HG02938 (cell line): ENCODE data around the gene AP1M1.
"Not testable (repeated sequence)": the region's sequence is repeated elsewhere in the genome, so short reads cannot be mapped to it uniquely, and the experiment has no call there.

Experiments
- ATAC-seq: cut with Tn5 transposase; IDR thresholded peaks from one replicate; pipeline ENCODE4 v1.9.1; 2021; ENCODE audit warnings: mild to moderate bottlenecking, moderate library complexity; ENCODE audit not compliant: unreplicated experiment

The AP1M1 gene

DNA sequence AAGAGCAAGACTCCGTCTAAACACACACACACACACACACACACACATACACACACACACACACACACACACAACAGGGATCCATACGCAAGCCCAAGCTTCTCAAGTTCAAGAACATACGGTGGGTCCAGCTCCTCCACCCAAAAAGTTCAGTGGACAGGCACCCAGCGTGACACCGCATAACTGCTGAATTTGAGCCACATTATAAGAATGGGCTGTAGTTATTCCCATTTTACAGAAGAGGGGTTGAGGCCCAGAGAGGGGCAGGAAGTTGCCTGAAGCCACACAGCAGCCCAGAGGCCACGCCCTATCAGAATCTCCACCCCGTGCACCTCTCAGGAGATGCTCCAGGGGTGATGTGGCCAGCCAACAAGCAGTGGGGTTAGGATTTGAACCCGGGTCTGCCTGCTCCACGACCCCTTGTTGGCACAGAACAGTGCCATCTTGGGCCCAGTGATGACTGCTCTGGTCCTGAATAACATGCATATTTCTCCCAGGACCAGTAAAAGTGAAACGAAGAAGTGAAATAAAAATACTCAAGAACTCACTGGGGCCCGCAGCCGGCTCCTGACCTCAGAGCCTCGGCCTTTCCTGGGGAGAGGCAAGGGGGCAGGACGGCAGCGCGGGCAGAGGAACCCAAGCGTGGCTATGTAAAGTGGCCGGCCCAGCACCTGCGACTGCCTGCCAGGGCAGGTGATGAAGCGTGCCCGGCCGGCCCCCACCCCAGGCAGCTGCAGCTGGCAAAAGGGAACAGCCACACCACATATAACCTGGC, 61.9 kb downstream of the AP1M1 start:
- ATAC-seq = no peak

DNA sequence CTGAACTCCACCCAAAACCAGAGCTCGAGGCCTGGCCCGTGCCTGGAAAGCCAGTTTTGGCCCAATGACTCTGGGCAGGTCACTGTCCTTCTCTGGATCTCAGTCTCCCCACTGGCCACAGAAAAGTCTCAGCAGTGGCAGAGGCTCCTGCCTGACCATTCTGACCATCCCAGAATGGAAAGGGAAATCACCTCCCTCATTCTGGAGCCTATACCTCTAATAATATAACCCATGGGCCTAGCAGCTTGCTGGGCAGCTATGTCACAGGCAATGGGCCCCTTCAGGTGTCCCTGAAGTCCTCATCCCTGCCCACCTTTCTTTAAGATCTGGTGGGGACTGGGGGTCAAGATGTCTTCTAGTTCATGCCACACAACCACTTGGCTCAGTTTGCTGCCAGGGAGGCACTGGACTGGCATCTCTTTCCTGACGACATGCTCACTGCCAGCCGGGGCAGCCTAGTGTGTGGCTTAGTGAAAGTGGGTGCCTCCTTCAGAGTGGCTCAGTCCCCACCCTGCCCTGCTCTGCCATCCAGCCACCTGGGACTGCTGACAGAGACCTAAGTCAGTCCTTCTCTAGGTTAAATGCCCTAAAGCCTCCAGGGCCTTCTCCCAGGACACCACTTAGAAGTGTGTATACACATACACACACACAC, 62.6 kb downstream of the AP1M1 start:
- no peak for ATAC-seq

DNA sequence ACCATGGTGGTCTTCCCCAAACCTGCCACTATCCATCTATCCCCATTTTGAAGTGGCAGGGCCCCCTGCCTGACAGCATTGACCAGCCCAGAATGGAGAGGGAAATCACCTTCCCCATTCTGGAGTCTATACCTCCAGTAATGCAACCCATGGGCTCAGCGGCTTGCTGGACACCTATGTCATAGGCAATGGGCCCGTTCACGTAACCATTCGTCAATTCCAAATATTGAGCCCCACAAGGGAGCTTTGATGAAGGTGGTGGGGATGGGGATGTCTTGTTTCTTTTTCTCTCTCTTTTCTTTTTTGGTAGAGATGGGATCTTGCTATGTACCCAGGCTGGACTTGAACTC, 63.1 kb downstream of the AP1M1 start:
- no peak for ATAC-seq

DNA sequence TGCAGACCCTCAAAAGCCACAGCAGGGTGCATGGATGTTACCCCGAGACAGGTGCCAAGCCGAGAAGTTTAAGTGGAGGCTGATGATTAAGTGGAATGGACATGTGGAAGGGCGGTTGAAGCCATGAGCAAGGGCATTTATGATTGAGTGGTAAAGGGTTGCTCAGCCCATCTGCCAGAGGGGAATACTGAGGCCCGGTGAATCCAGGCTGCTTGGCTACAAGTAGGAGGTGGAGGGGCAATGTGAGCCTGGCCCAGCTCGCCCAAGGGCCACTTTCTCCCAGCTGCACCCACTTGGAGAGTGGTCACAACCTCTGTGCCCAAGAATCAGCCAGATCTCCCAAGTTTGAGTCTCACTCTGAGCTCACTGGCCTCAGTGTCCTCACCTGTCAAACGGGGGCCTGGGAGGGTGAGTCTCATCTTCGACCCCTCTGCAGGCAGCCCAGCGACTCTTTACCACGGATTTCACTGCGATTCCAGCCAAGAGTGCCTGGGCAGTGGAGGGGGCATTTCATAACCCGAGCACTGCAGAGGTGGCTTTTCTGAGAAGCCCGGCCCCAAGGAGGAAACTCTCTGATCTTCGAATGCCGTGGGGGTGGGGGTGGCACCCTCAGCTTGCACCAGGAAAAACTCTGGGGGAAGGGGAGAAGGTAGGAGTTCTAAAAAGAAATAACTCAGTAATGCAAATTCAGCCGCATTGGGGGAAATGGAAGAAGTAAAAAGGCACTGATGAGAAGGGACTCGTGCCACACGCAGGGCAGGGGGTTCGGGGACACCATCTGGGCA, 64.1 kb downstream of the AP1M1 start:
- ATAC-seq = no peak

DNA sequence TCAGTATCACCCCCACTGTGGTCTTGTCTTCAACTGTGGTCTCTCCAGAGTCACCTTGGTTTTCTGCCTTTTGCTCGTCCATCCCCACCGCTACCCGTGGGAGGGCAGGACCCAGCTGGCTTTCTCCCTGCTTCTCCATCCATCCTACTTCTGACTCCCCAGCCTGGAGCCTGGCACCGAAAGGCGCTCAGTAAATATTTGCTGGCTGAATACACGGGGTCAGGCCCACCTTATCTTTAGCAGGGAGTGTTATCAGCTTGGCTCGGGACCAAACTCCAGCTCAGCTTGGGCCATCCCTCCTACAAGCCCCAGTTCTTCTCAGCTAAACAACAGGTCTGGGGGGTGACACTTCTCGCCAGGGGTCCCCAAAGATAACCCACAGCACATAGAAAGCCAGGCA, 64.9 kb downstream of the AP1M1 start:
- no peak for ATAC-seq

DNA sequence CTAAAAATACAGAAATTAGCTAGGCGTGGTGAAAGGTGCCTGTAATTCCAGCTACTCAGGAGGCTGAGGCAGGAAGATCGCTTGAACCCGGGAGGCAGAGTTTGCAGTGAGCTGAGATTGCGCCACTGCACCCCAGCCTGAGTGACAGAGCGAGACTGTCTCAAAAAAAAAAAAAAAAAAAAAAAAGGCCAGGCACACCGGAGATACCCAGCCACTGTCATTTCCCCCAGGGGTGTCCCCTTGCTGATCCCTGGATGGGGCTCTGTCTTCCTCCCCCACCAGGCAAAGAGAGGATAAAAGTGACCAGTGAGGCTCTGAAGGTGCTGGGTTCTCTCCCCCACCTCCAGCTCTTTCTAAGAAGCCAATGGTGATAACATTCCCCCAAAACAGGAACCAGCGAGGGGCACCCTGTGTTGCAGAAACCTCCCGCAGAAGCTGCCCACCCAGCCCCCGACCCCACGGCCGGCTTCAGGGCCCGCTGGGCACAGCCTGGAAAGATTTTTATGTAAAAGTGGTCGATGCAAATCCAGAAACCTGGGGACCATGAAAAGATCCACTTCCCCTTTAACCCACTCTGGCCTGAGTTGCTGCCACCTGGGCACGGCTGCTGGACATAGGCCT, 65.5 kb downstream of the AP1M1 start:
- no peak for ATAC-seq

DNA sequence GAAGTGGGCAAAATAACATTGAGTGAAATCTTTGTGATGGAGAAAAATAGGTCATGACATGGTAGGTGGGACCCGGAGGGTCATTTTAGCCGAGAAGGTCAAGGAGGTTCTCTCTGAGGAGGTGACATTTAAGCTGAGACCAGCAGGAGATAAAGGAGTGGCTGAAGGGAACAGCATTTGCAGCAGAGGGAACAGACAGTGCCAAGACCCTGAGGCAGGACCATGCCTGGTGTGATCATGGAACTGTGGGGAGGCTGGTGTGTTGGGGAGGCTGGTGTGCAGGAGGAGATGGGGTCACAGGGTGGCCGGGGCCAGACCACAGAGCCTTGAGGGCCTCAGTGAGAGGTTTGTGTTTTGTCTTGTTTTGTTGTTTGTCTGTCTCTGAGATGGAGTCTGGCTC, 67.5 kb downstream of the AP1M1 start:
- no peak for ATAC-seq

DNA sequence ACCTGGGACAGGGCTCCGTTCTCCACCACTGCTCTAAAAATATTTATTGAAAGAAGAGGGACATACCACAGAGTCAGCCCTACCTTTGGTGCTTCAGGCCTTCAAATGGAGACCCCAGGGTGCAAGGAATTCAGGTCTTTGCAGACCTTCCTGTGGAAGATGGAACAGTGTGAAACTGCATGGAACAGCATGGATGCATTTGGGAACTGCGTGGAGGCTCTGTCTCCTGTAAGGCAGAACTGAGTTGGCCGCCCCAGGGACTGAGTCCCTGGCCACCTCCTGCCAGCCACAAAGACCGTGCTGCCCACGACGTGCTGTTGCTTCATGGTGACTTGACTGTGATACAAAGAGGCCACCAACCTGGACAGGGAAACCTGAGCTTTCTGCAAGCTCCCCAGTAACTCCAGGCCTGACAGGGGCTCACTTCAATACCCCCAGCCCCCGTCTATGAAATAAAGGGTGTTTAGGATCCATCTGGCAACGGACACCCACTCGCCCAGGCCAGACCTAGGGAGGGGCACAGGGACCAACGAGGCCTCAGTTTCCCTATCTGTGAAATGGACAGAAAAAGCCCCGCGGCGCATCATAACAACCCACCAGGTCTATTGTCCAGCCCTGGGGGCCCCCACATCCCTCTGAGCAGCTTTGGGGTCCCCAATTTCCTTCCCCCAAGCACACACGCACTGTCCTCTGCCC, 68.3 kb downstream of the AP1M1 start:
- no peak for ATAC-seq

DNA sequence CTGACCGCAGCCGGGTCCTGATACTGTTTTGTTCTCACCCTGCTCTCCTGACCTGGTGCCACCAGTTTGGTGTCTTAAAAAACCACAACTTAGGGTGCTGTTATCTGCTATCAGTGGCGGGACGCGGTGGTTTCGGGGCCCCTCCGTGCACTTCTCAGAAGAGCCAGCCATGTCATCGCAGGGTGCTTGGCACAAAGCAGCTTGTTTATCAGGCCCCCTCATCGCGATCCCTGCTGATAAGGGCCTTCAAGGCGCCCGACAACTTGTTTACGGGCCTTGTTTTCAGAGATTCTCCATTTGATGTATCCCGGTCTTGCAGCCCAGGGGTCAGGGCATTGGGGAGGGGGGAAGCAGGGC, 68.9 kb downstream of the AP1M1 start:
- ATAC-seq = no peak

DNA sequence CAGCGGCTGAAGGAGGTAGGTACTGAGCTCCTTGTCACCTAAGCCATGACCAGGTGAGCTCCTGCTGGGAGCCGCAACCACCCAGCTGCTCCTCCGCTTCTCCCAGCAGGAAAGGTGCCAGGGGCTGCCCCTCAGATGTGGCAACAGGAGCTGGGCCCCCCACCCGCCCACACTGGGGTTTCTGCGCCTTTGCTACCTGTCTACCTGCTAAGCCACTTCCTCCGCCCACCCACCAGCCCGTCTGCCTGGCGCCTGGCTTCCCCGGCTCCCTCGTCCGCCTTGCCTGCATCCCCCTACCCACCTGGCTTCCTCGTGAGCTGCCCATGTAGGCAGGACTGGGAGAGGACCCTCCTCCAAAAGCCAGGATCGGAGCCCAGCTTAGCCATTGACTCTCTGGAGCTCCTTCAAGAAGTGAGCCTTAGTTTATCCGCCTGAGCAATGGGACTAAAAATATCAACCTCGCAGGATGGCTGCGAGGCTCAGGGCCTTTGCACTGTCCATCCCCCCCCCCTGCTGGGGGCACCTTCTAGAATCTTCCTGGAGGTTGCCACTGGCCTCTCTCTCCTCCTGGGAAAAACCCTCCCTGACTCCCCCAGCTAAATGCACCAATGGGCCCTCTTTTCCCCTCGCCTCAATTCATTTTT, 71.1 kb downstream of the AP1M1 start:
- ATAC-seq = no peak

DNA sequence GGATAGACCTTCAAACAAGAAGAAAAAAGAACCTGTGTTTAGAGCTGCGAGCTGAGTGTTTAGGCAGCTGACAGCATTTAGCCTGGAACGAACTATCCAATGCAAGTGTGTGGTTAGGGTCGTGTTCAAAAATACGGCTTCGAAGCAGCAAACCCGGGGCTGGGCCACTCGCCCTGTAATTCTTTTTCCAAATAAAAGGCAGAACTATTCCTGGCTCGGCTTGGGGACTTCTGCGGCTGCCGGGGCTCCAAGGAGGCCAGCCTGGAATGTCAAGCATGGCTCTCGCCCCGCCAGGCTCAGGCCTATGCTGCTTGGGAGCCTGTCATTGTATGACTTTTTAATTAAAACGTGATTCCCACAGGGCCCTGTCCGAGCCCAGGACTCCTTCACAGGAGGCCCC, 75.2 kb downstream of the AP1M1 start:
- ATAC-seq = no peak

DNA sequence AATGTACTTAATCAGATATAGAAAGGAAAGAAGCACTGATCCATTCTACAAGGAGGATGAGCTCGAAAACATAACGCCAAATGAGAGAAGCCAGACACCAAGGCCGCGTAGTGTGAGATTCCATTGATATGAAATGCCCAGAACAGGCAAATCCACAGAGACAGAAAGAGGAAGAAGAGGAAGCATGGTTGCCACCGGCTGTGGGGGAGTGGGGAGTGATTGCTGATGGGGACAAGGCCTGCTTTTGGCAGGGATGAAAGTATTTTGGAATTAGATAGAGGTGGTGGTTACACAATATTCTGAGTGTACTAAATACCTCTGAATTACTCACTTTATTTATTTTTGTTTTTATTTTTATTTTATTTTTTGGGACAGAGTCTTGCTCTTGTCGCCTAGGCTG, 76.7 kb downstream of the AP1M1 start:
- ATAC-seq = no peak

DNA sequence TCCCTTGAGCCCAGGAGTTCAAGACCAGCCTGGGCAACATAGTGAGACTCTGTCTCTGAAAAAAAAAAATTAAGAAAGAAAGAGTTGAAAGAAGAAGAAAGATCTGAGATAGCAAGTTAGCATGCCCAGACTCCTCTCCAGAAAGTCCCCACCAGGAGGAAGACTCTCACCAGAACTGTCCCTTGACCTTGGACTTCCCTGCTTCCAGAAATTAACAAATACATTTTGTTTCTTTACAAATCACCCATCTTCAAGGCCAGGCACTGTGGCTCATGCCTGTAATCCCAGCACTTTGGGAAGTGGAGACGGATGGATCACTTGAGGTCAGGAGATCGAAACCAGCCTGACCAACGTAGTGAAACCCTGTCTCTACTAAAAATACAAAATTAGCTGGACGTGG, 82.6 kb downstream of the AP1M1 start:
- no peak for ATAC-seq

DNA sequence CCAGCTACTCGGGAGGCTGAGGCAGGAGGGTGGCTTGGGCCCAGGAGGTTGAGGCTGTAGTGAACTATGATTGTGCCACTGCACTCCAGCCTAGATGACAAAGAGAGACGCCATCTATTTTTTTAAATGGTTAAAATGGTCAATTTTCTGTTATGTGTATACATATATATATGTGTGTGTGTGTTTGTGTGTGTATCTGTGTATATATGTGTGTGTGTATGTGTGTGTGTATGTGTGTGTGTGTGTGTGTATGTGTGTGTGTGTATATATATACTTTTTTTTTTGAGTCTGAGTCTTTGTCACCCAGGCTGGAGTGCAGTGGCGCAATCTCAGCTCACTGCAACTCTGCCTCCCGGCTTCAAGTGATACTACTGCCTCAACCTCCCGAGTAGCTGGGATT, 84.0 kb downstream of the AP1M1 start:
- ATAC-seq = no peak

DNA sequence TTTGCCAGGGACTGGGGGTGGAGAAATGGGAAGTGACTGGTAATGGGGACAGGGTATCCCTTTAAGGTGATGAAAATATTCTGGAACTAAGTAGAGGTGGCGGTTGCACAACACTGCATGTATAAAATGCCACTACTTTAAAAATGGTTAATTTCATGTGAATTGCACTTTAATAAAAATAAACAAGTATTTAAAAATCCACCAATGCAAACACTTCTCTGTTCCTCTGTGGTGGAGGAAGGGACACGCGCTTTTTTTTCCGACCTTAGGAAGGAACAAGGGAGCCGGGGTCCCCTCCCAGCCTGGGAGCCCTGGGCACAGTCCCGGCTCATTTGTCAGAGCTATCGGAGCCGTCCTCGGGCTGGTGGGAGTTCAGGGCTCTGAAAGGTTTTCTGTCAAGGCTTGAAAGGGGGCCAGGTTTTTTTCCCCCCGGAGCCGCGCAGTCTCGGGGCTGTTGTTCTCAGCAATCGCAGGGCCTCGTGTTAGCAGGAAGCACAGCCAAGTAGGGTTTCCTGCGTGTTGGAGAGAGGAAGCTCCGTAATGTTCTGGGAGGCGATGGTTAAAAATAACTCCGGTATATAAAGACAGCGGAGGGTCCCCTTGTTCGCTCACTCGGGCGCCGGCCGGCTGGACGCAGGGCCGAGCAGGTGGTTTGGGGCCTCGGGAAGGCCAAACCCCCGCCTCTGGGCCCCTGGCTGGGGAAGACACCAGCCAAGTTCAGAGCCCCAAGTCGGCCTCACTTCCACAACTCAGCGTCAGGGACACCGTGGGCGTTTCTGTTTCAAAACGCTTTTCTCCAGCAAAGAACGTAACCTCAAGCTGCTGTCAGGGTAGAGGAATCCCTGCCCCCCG, 85.7 kb downstream of the AP1M1 start:
- ATAC-seq = no peak

DNA sequence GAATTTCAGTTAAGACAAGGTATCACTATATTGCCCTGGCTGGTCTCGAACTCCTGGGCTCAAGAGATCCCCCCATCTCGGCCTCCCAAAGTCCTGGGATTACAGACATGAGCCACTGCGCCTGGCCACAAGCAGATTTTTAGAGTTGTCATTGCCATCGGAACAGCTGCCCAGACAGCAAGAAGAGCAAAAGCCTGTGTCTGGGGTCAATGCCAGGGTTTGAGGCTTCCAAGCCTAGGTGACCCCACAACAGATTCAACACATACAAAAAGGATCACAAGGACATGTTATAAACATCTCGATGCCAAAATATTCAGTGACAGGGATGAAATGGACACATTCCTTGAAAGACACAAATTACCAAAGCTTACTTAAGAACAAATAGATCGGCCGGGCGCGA, 86.8 kb downstream of the AP1M1 start:
- no peak for ATAC-seq

DNA sequence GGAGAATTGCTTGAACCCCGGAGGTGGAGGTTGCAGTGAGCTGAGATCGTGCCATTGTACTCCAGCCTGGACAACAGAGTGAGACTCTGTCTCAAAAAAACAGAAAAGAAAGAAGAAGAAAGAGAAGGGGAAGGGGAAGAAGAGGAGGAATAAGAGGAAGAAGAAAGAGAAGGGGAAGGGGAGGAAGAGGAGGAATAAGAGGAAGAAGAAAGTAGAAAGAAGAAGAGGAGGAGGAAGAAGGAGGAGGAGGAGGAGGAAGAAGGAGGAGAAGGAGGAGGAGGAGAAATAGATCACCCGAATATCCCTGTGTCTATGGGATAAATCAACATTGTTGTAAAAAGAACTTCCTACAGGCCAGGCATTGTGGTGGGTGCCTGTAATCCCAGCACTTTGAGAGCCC, 87.4 kb downstream of the AP1M1 start:
- not testable (repeated sequence) for ATAC-seq

DNA sequence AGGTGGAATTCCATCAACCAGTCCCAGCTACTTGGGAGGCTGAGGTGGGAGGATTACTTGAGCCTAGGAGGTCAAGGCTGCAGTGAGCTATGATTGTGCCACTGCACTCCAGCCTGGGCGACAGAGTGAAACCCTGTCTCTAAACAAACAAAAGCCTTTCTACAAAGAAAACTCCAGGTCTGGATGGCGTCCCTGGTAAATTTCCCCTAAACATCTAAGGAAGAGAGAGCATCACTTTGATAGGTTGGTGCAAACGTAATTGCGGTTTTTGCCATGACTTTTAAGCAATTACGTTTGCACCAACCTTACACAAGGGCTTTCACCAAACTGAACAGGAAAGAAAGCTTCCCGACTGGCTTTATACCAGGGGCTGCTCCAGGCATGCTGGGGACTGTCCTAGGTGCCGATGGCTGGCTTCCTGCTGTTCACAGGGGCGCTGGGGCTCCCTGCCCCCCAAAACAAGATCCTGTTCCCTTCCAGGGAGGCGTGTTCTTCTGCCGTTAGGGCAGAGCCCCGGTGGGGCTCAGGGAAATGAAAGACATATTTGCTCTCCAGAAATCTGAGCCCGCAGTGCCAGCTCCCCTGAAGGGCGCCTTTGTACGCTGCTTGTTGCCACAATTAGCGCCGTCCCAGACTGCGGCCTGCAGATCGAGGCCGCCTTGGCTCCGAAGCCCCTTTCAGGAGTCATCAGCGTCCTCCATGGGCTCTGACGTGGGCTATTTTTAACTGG, 88.2 kb downstream of the AP1M1 start:
- no peak for ATAC-seq

DNA sequence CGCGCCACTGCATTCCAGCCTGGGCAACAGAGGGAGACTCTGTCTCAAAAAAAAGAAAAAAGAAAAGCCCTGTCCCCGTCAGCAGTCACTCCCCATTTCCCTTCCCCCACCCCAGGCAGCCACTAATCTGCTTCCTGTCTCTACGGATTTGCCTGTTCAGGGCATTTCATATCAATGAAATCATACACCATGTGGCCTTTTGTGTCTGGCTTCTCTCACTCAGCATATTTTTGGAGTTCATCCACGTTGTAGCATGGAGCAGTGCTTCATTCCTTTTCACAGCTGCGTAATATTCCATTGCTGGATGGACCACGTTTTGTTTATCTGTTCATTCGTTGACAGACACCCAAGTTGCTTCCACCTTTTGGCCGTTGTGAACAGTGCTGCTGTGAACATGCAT, 90.8 kb downstream of the AP1M1 start:
- no peak for ATAC-seq
